ENCODE results near the gene BRD3OS. TPM values are rescaled to one million over a fixed set of nuclear protein-coding genes. Genes with fewer than 3 reads are reported as not detected.

The BRD3OS gene
- total and polyA plus RNA-seq, 10 of the 15 experiments (the other 5 are each of a cell fraction or from before 2014, with no cell fraction given), result 2.1 to 13.7 (median 10.7) TPM

GRCh38 chr9:133982971-133983720, 42.1 kb upstream of the BRD3OS start:
- 81% methylated on average over 21 of the region's 25 CpGs for WGBS (ENCODE audit: insufficient coverage, insufficient replicate concordance, low lambda C conversion rate, missing lambda C conversion rate)
- H3K36me3 ChIP-seq (ENCODE audit: control insufficient read depth in 2 of 2, insufficient read depth in 2 of 2, low read length in 1 of 2), result peaks cover 0 to 3% of the 10 kb centered on the region in 2 experiments; a peak in 3 of 4 replicates
- H3K9me3 ChIP-seq (replicated peaks; ENCODE audit: control insufficient read depth, insufficient read depth, low read length), result no peaks in the 10 kb centered on the region
- ChIA-PET SMC1A (ENCODE audit: uncharacterized antibody, unreplicated experiment) (no interaction called here), POLR2A (no interaction called here), CTCF (no interaction called here), RAD21 (ENCODE audit: unreplicated experiment) (no interaction called here)
- no peak overlapping the region for H3K9ac ChIP-seq (ENCODE audit: control insufficient read depth, insufficient read depth, low read length)
- ATAC-seq (no peak), DNase-seq (ENCODE audit: low read depth, low spot score) (no peak), FAIRE-seq (no peak)
- no peak overlapping the region for H3K4me2 ChIP-seq (ENCODE audit: control insufficient read depth, insufficient read depth)
- H3K79me2 ChIP-seq (ENCODE audit: control insufficient read depth, insufficient read depth, low read length), result peaks cover 87% of the 10 kb centered on the region
- H3K4me1 ChIP-seq (ENCODE audit: control insufficient read depth, insufficient read depth, low read length), result peaks cover 15% of the 10 kb centered on the region
- no peaks in the 10 kb centered on the region for H3K27me3 ChIP-seq (replicated peaks in 1 of 2; ENCODE audit: control insufficient read depth in 2 of 2, insufficient read depth in 2 of 2, low read length in 1 of 2)
- H4K20me1 ChIP-seq (ENCODE audit: control insufficient read depth, insufficient read depth), result peaks cover 6% of the 10 kb centered on the region; the same call in 1 of the 2 replicates
- in situ Hi-C loops (cut with MboI), result no loop called here
- no peak overlapping the region for H2AFZ ChIP-seq (ENCODE audit: control insufficient read depth, low read depth, low read length)
- no TSS peak for BruUV-seq (replicated peaks)
- intact Hi-C loops (cut with micrococcal nuclease; ENCODE audit: unreplicated experiment), result no loop called here
- H3K27ac ChIP-seq (ENCODE audit: control insufficient read depth, insufficient read depth), result no peak overlapping the region
- H3K4me3 ChIP-seq, result no peak overlapping the region
- TF ChIP-seq, protein P1, sequence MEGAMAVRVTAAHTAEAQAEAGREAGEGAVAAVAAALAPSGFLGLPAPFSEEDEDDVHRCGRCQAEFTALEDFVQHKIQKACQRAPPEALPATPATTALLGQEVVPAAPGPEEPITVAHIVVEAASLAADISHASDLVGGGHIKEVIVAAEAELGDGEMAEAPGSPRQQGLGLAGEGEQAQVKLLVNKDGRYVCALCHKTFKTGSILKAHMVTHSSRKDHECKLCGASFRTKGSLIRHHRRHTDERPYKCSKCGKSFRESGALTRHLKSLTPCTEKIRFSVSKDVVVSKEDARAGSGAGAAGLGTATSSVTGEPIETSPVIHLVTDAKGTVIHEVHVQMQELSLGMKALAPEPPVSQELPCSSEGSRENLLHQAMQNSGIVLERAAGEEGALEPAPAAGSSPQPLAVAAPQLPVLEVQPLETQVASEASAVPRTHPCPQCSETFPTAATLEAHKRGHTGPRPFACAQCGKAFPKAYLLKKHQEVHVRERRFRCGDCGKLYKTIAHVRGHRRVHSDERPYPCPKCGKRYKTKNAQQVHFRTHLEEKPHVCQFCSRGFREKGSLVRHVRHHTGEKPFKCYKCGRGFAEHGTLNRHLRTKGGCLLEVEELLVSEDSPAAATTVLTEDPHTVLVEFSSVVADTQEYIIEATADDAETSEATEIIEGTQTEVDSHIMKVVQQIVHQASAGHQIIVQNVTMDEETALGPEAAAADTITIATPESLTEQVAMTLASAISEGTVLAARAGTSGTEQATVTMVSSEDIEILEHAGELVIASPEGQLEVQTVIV (IDR thresholded peaks at IDR 0.05; ENCODE audit: borderline replicate concordance, partially characterized antibody), result no peak
- no peak for TF ChIP-seq ASH2L (IDR thresholded peaks at IDR 0.05; ENCODE audit: borderline replicate concordance, low read depth)
- no peak for TF ChIP-seq ZNF207 (IDR thresholded peaks at IDR 0.05; ENCODE audit: borderline replicate concordance)
- TF ChIP-seq ZNF592 (IDR thresholded peaks at IDR 0.05), result no peak
- TF ChIP-seq NR2C2 (IDR thresholded peaks at IDR 0.05; ENCODE audit: borderline replicate concordance, control insufficient read depth, insufficient read length, low read depth), result no peak
- TF ChIP-seq RELA (IDR thresholded peaks at IDR 0.05; ENCODE audit: borderline replicate concordance, partially characterized antibody), result no peak
- no peak for TF ChIP-seq ZBED1 (IDR thresholded peaks at IDR 0.05; ENCODE audit: borderline replicate concordance)
- no peak for TF ChIP-seq EED (IDR thresholded peaks at IDR 0.05; ENCODE audit: low read depth)
- TF ChIP-seq FOXK2 (IDR thresholded peaks at IDR 0.05), result no peak
- TF ChIP-seq, protein P2, sequence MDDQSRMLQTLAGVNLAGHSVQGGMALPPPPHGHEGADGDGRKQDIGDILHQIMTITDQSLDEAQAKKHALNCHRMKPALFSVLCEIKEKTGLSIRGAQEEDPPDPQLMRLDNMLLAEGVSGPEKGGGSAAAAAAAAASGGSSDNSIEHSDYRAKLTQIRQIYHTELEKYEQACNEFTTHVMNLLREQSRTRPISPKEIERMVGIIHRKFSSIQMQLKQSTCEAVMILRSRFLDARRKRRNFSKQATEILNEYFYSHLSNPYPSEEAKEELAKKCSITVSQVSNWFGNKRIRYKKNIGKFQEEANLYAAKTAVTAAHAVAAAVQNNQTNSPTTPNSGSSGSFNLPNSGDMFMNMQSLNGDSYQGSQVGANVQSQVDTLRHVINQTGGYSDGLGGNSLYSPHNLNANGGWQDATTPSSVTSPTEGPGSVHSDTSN (IDR thresholded peaks at IDR 0.05; ENCODE audit: insufficient replicate concordance, low read depth, low read length), result no peak
- no peak for TF ChIP-seq GATAD2B (conservative IDR thresholded peaks at IDR 0.05; ENCODE audit: low read depth)
- TF ChIP-seq, protein P3, sequence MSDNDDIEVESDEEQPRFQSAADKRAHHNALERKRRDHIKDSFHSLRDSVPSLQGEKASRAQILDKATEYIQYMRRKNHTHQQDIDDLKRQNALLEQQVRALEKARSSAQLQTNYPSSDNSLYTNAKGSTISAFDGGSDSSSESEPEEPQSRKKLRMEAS (IDR thresholded peaks at IDR 0.05; ENCODE audit: low read depth, low read length), result no peak
- TF ChIP-seq CHD1 (IDR thresholded peaks at IDR 0.05; ENCODE audit: low read depth, low read length), result no peak
- no peak for TF ChIP-seq FOXM1 (IDR thresholded peaks at IDR 0.05; ENCODE audit: low read depth, low read length)

Data from GM12878 (cell line).